GM23338 (cell line): ENCODE results near the gene WRNIP1. TPM values are rescaled to one million over a fixed set of nuclear protein-coding genes. Genes with fewer than 3 reads are reported as not detected.

ENCODE experiments used
- ATAC-seq: fragments of 200-7000 bp; cut with Tn5 transposase; 3 replicates; pipeline ENCODE4 v1.9.1; 2020
- DNase-seq: peaks from one replicate; pipeline ENCODE4 v3.0.0-alpha.2; 2015; ENCODE audit warnings: low spot score
- H2AFZ ChIP-seq: fragments of 200-600 bp; sonication (generic); 2 replicates; pipeline ENCODE4 v1.8.0; 2016; ENCODE audit warnings: antibody characterized with exemption, mild to moderate bottlenecking, moderate library complexity
- H3F3A ChIP-seq: fragments of 200-600 bp; sonication (generic); replicated peaks from 2 replicates; pipeline ENCODE4 v1.8.0; 2017; ENCODE audit warnings: antibody characterized with exemption, mixed run types, low read depth
- H3K27ac ChIP-seq: fragments of 200-600 bp; sonication (generic); 2 replicates; pipeline ENCODE4 v1.6.1; 2016; ENCODE audit warnings: low read depth
- H3K27me3 ChIP-seq: fragments of 200-600 bp; sonication (generic); 2 replicates; pipeline ENCODE4 v1.8.0; 2016; ENCODE audit warnings: mild to moderate bottlenecking, mixed run types, moderate library complexity; ENCODE audit not compliant: insufficient read depth
- H3K36me3 ChIP-seq: fragments of 200-600 bp; sonication (generic); 2 replicates; pipeline ENCODE4 v1.8.0; 2016; ENCODE audit warnings: mild to moderate bottlenecking; ENCODE audit not compliant: insufficient read depth
- H3K4me1 ChIP-seq: fragments of 200-600 bp; sonication (generic); 2 replicates; pipeline ENCODE4 v1.8.0; 2016; ENCODE audit warnings: mild to moderate bottlenecking, moderate library complexity; ENCODE audit not compliant: insufficient read depth
- H3K4me2 ChIP-seq: fragments of 200-600 bp; sonication (generic); 2 replicates; pipeline ENCODE4 v1.7.1; 2017; ENCODE audit warnings: mixed run types
- H3K4me3 ChIP-seq: fragments of 200-600 bp; sonication (generic); 2 replicates; pipeline ENCODE4 v1.6.1; 2016; ENCODE audit warnings: mixed run types
- H3K79me2 ChIP-seq: fragments of 200-600 bp; sonication (generic); replicated peaks from 2 replicates; pipeline ENCODE4 v1.8.0; 2017; ENCODE audit warnings: mild to moderate bottlenecking; ENCODE audit not compliant: insufficient read depth
- H3K9me2 ChIP-seq: fragments of 200-600 bp; sonication (generic); 2 replicates; pipeline ENCODE4 v1.8.0; 2017; ENCODE audit not compliant: insufficient read depth
- H4K20me1 ChIP-seq: fragments of 200-600 bp; sonication (generic); replicated peaks from 2 replicates; pipeline ENCODE4 v1.8.0; 2017; ENCODE audit warnings: mild to moderate bottlenecking; ENCODE audit not compliant: insufficient read depth
- H3K27ac Mint-ChIP-seq: 2 replicates; pipeline ENCODE4 v1.8.0; 2020; ENCODE audit warnings: inconsistent platforms, mild to moderate bottlenecking, moderate library complexity, mixed read lengths
- H3K27me3 Mint-ChIP-seq: 3 replicates; pipeline ENCODE4 v1.8.0; 2022; ENCODE audit warnings: low read depth, mild to moderate bottlenecking, moderate library complexity, mixed read lengths, inconsistent platforms; ENCODE audit not compliant: insufficient read depth, poor library complexity
- H3K36me3 Mint-ChIP-seq: 3 replicates; pipeline ENCODE4 v1.8.0; 2021; ENCODE audit warnings: low read depth, mild to moderate bottlenecking, inconsistent platforms, moderate library complexity, mixed read lengths
- H3K4me1 Mint-ChIP-seq: 3 replicates; pipeline ENCODE4 v1.8.0; 2020; ENCODE audit warnings: mild to moderate bottlenecking, inconsistent platforms, mixed read lengths
- H3K4me3 Mint-ChIP-seq: 3 replicates; pipeline ENCODE4 v1.8.0; 2021; ENCODE audit warnings: moderate library complexity, mild to moderate bottlenecking, inconsistent platforms, mixed read lengths
- H3K9me3 Mint-ChIP-seq: 3 replicates; pipeline ENCODE4 v1.8.0; 2020; ENCODE audit warnings: moderate library complexity, mild to moderate bottlenecking, inconsistent platforms, mixed read lengths
- JUNB ChIP-seq: IDR thresholded peaks from one replicate; pipeline ENCODE4 v1.6.1; 2016; ENCODE audit warnings: antibody characterized with exemption; ENCODE audit not compliant: unreplicated experiment
- POLR2AphosphoS5 ChIP-seq: IDR thresholded peaks from 2 replicates; pipeline ENCODE4 v1.6.1; 2016; ENCODE audit warnings: antibody characterized with exemption, low read depth
- STAT1 ChIP-seq: IDR thresholded peaks from one replicate; pipeline ENCODE4 v1.6.1; 2016; ENCODE audit warnings: antibody characterized with exemption; ENCODE audit not compliant: unreplicated experiment
- ZNF114 ChIP-seq: fragments of 250-450 bp; sonication (Bioruptor Pico); IDR thresholded peaks from 2 replicates; pipeline ENCODE4 v1.5.0; 2020; ENCODE audit warnings: mild to moderate bottlenecking, moderate library complexity
- polyA plus RNA-seq: library from polyadenylated mRNA; unstranded; fragments of >200 nt; fragmentation: Nextera tagmentation; extraction: Ambion mirVana; gene quantifications from 2 replicates; pipeline ENCODE4 v1.2.1, GENCODE V29; 2016
- total RNA-seq: library from RNA; depleted of rRNA; stranded (reverse); fragments of >200 nt; shearing (Covaris generic); gene quantifications from 2 replicates; pipeline ENCODE4 v1.2.3, GENCODE V29; 2014
- TF ChIP-seq, protein P1 (sequence below): fragments of 250-450 bp; sonication (Bioruptor Pico); IDR thresholded peaks from 2 replicates; pipeline ENCODE4 v1.5.0; 2020; ENCODE audit warnings: mild to moderate bottlenecking, moderate library complexity
- TF ChIP-seq, protein P2 (sequence below), 2 experiments: fragments of 200-600 bp in 1 of 2; sonication (generic) in 1 of 2; conservative IDR thresholded peaks; 2 replicates each; pipeline versions ENCODE4 v1.5.1 to v1.6.1; 2016 to 2017; ENCODE audit warnings: antibody characterized with exemption in 2 of 2, low read depth in 2 of 2, mild to moderate bottlenecking in 2 of 2, moderate library complexity in 1 of 2

WRNIP1 gene
- total and polyA plus RNA-seq, 2 experiments from 2014 or later, result 27.6 to 66.0 TPM

DNA sequence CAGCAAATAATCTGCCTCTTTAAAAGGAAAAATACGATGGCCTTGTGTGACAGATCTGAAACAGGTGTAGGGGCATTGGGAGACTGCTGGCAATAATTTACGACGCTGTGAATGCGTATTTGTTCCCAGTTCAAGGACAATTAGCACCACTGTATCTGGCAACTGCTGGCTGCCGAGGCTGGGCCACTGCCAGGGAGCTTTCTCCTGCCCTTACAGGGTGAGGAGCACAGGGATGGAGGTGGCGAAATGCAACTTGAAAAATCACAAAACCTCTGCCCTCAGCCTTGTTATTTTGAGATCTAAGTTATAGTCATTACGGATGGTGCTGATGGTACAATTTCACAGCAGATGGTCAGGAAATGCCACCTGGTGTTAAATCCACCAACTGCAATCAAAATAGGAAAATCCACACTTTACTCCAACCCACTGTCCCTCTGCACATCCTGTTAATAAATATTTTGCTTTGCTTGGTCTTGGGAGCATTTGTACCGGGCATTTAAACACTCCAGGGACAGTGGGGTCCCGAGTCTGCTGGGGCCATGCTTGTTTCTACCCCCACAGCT is 20.9 kb upstream of the WRNIP1 start:
- no peak overlapping the region for H3K4me3 ChIP-seq

DNA sequence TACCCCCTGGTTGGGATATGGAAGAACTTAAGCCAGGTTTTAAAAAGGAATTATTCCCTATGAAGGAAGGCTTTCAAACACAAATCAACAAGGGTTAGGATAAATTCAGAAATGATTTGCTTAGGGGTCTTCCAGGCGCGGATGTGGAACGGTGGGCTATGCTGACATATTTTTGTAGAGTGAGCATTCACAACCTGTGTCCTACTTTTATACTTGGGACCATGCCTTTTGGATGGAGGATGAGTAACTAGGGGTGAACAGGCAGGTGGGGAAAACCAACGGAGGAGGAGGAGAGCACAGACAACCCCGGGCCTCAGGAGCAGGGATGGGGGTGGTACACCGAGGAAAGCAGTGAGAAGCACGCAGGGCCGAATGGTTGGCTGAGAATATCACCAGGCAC is 20.4 kb upstream of the WRNIP1 start:
- H3K4me3 ChIP-seq, result no peak overlapping the region
- Mint-ChIP-seq H3K4me1 (peaks cover 18% of the 10 kb centered on the region), H3K4me3 (no peak overlapping the region), H3K36me3 (no peaks in the 10 kb centered on the region), H3K27ac (no peak overlapping the region), H3K9me3 (no peaks in the 10 kb centered on the region), H3K27me3 (peaks cover 2% of the 10 kb centered on the region)
- DNase-seq (no peak), ATAC-seq (no peak)
- no peaks in the 10 kb centered on the region for H3K79me2 ChIP-seq
- no peaks in the 10 kb centered on the region for H4K20me1 ChIP-seq
- H3K36me3 ChIP-seq, result no peaks in the 10 kb centered on the region
- H3K27ac ChIP-seq, result no peak overlapping the region
- H2AFZ ChIP-seq, result peak overlapping the region; percentile 69; the same call in 1 of the 2 replicates
- H3K9me2 ChIP-seq, result no peaks in the 10 kb centered on the region; the same call in 1 of the 2 replicates
- H3K4me1 ChIP-seq, result no peaks in the 10 kb centered on the region
- H3K4me2 ChIP-seq, result no peak overlapping the region
- no peaks in the 10 kb centered on the region for H3F3A ChIP-seq
- TF ChIP-seq POLR2AphosphoS5 (no peak), JUNB (no peak), STAT1 (no peak), ZNF114 (no peak)
- TF ChIP-seq, protein P1, sequence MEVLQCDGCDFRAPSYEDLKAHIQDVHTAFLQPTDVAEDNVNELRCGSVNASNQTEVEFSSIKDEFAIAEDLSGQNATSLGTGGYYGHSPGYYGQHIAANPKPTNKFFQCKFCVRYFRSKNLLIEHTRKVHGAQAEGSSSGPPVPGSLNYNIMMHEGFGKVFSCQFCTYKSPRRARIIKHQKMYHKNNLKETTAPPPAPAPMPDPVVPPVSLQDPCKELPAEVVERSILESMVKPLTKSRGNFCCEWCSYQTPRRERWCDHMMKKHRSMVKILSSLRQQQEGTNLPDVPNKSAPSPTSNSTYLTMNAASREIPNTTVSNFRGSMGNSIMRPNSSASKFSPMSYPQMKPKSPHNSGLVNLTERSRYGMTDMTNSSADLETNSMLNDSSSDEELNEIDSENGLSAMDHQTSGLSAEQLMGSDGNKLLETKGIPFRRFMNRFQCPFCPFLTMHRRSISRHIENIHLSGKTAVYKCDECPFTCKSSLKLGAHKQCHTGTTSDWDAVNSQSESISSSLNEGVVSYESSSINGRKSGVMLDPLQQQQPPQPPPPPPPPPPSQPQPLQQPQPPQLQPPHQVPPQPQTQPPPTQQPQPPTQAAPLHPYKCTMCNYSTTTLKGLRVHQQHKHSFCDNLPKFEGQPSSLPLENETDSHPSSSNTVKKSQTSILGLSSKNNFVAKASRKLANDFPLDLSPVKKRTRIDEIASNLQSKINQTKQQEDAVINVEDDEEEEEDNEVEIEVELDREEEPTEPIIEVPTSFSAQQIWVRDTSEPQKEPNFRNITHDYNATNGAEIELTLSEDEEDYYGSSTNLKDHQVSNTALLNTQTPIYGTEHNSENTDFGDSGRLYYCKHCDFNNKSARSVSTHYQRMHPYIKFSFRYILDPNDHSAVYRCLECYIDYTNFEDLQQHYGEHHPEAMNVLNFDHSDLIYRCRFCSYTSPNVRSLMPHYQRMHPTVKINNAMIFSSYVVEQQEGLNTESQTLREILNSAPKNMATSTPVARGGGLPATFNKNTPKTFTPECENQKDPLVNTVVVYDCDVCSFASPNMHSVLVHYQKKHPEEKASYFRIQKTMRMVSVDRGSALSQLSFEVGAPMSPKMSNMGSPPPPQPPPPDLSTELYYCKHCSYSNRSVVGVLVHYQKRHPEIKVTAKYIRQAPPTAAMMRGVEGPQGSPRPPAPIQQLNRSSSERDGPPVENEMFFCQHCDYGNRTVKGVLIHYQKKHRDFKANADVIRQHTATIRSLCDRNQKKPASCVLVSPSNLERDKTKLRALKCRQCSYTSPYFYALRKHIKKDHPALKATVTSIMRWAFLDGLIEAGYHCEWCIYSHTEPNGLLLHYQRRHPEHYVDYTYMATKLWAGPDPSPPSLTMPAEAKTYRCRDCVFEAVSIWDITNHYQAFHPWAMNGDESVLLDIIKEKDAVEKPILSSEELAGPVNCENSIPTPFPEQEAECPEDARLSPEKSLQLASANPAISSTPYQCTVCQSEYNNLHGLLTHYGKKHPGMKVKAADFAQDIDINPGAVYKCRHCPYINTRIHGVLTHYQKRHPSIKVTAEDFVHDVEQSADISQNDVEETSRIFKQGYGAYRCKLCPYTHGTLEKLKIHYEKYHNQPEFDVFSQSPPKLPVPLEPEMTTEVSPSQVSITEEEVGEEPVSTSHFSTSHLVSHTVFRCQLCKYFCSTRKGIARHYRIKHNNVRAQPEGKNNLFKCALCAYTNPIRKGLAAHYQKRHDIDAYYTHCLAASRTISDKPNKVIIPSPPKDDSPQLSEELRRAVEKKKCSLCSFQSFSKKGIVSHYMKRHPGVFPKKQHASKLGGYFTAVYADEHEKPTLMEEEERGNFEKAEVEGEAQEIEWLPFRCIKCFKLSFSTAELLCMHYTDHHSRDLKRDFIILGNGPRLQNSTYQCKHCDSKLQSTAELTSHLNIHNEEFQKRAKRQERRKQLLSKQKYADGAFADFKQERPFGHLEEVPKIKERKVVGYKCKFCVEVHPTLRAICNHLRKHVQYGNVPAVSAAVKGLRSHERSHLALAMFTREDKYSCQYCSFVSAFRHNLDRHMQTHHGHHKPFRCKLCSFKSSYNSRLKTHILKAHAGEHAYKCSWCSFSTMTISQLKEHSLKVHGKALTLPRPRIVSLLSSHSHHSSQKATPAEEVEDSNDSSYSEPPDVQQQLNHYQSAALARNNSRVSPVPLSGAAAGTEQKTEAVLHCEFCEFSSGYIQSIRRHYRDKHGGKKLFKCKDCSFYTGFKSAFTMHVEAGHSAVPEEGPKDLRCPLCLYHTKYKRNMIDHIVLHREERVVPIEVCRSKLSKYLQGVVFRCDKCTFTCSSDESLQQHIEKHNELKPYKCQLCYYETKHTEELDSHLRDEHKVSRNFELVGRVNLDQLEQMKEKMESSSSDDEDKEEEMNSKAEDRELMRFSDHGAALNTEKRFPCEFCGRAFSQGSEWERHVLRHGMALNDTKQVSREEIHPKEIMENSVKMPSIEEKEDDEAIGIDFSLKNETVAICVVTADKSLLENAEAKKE (CRISPR knock-in tag), result no peak
- TF ChIP-seq, protein P2, sequence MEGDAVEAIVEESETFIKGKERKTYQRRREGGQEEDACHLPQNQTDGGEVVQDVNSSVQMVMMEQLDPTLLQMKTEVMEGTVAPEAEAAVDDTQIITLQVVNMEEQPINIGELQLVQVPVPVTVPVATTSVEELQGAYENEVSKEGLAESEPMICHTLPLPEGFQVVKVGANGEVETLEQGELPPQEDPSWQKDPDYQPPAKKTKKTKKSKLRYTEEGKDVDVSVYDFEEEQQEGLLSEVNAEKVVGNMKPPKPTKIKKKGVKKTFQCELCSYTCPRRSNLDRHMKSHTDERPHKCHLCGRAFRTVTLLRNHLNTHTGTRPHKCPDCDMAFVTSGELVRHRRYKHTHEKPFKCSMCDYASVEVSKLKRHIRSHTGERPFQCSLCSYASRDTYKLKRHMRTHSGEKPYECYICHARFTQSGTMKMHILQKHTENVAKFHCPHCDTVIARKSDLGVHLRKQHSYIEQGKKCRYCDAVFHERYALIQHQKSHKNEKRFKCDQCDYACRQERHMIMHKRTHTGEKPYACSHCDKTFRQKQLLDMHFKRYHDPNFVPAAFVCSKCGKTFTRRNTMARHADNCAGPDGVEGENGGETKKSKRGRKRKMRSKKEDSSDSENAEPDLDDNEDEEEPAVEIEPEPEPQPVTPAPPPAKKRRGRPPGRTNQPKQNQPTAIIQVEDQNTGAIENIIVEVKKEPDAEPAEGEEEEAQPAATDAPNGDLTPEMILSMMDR (conservative IDR thresholded peaks at IDR 0.05; ENCODE audit: low read depth in 2 of 2), result no peak
- H3K27me3 ChIP-seq, result no peaks in the 10 kb centered on the region

More for the DNA sequence above, 20.9 kb upstream of the WRNIP1 start:
- Histone ChIP-seq H4K20me1 (no peaks in the 10 kb centered on the region), H2AFZ (peak overlapping the region; percentile 69), H3K27me3 (no peaks in the 10 kb centered on the region), H3K27ac (no peak overlapping the region), H3K4me1 (no peaks in the 10 kb centered on the region), H3K79me2 (no peaks in the 10 kb centered on the region), H3K36me3 (no peaks in the 10 kb centered on the region), H3K9me2 (no peaks in the 10 kb centered on the region; the same call in 1 of the 2 replicates), H3K4me2 (no peak overlapping the region), H3F3A (no peaks in the 10 kb centered on the region)
- Mint-ChIP-seq H3K9me3 (no peaks in the 10 kb centered on the region), H3K27ac (no peak overlapping the region), H3K36me3 (no peaks in the 10 kb centered on the region), H3K4me3 (no peak overlapping the region), H3K4me1 (peaks cover 17% of the 10 kb centered on the region), H3K27me3 (peaks cover 2% of the 10 kb centered on the region)
- ATAC-seq, result no peak
- TF ChIP-seq, protein P2 (conservative IDR thresholded peaks at IDR 0.05; ENCODE audit: low read depth in 2 of 2), result peak in 1 of 2 experiments; percentile 41
- no peak for TF ChIP-seq POLR2AphosphoS5
- DNase-seq, result no peak
